Measurements from ENCODE around the gene RABGEF1.
"Not testable (repeated sequence)": the region's sequence is repeated elsewhere in the genome, so short reads cannot be mapped to it uniquely, and the experiment has no call there.

The RABGEF1 gene

GRCh38 chr7:66766041-66766440 is 25.5 kb downstream of the RABGEF1 start:
- no peaks in the 10 kb centered on the region for H3K4me1 ChIP-seq (ENCODE audit: low read depth, poor library complexity, severe bottlenecking)
- no peaks in the 10 kb centered on the region for H4K20me1 ChIP-seq (ENCODE audit: insufficient read depth)
- no peaks in the 10 kb centered on the region for H3K27me3 ChIP-seq (ENCODE audit: insufficient read depth, low read depth)
- no peak overlapping the region for H3K4me2 ChIP-seq
- H2AFZ ChIP-seq (ENCODE audit: low read depth) = no peak overlapping the region
- H3K36me3 ChIP-seq (ENCODE audit: insufficient read depth) = no peaks in the 10 kb centered on the region
- no peak overlapping the region for H3K9ac ChIP-seq
- no peak overlapping the region for H3K27ac ChIP-seq
- H3K79me2 ChIP-seq (ENCODE audit: insufficient read depth, low read depth) = no peaks in the 10 kb centered on the region; the same call in 1 of the 2 replicates
- TF ChIP-seq, protein P1, sequence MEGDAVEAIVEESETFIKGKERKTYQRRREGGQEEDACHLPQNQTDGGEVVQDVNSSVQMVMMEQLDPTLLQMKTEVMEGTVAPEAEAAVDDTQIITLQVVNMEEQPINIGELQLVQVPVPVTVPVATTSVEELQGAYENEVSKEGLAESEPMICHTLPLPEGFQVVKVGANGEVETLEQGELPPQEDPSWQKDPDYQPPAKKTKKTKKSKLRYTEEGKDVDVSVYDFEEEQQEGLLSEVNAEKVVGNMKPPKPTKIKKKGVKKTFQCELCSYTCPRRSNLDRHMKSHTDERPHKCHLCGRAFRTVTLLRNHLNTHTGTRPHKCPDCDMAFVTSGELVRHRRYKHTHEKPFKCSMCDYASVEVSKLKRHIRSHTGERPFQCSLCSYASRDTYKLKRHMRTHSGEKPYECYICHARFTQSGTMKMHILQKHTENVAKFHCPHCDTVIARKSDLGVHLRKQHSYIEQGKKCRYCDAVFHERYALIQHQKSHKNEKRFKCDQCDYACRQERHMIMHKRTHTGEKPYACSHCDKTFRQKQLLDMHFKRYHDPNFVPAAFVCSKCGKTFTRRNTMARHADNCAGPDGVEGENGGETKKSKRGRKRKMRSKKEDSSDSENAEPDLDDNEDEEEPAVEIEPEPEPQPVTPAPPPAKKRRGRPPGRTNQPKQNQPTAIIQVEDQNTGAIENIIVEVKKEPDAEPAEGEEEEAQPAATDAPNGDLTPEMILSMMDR (conservative IDR thresholded peaks at IDR 0.05; ENCODE audit: low read depth, low read length) = no peak
- H3K4me3 ChIP-seq (IDR thresholded peaks at IDR 0.05; ENCODE audit: insufficient read depth, low read depth, low read length) = no peak overlapping the region

- H3K4me1 ChIP-seq (ENCODE audit: low read depth, poor library complexity, severe bottlenecking); H2AFZ ChIP-seq (ENCODE audit: low read depth); H3K27me3 ChIP-seq (ENCODE audit: insufficient read depth, low read depth); H4K20me1 ChIP-seq (ENCODE audit: insufficient read depth); H3K9ac ChIP-seq; H3K36me3 ChIP-seq (ENCODE audit: insufficient read depth); H3K27ac ChIP-seq; H3K4me3 ChIP-seq (IDR thresholded peaks at IDR 0.05; ENCODE audit: insufficient read depth, low read depth, low read length); H3K79me2 ChIP-seq (ENCODE audit: insufficient read depth, low read depth); H3K4me2 ChIP-seq: not testable (repeated sequence)
Observed at GRCh38 chr7:66767486-66767885, 27.0 kb downstream of the RABGEF1 start.

DNA sequence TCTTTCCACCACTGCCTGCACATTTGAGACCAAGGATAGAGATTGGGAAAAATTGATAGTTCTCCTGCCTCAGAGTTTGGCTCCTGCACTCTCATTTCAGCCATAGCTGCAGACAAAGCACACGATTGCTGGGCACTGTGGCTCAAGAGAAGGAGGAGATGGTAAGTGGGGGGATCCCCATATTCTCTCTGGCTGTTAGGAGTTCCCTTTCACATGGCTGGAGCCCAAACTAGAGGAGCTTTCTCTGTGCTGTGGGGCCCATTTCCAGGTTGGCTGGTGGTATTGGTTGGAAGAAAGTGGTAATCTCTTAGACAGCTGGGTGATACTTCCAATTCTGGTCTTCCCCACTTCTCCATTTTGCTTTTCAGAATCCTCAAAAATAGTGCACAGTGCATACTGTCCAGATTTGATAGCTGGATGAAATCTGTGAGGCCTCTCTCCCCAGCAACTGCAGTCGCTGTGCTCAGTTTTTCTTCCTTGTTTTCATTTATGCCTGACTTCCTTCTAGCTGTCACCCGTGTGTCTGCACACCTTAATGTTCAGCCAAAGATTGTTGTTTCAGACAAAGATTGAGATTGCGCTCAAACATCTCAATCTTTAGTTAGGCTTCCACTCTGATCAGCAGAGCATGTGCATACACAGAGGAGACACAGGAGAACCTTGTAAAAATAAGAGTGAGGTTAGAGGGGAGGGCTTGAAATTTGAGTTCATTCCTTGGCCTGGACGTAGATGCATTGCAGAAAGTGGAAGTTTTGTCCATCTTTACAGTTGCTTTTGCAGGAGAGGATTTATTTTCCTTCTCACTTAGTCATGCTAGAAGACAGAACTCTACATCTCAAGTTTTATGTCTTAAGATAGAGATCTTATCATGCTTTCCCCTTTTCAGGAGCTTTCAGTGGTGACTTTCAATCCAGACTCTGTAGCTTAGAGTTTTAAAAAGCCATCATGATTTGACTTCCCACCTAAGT is 28.6 kb downstream of the RABGEF1 start:
- H3K27ac ChIP-seq = no peak overlapping the region
- H3K9ac ChIP-seq = no peak overlapping the region
- TF ChIP-seq, protein P1 (conservative IDR thresholded peaks at IDR 0.05; ENCODE audit: low read depth, low read length) = no peak
- H3K4me3 ChIP-seq (IDR thresholded peaks at IDR 0.05; ENCODE audit: insufficient read depth, low read depth, low read length) = no peak overlapping the region
- H3K36me3 ChIP-seq (ENCODE audit: insufficient read depth) = no peaks in the 10 kb centered on the region
- no peaks in the 10 kb centered on the region for H3K27me3 ChIP-seq (ENCODE audit: insufficient read depth, low read depth)
- H3K4me2 ChIP-seq = no peak overlapping the region
- H3K79me2 ChIP-seq (ENCODE audit: insufficient read depth, low read depth) = no peaks in the 10 kb centered on the region; the same call in 1 of the 2 replicates
- no peaks in the 10 kb centered on the region for H4K20me1 ChIP-seq (ENCODE audit: insufficient read depth)
- no peaks in the 10 kb centered on the region for H3K4me1 ChIP-seq (ENCODE audit: low read depth, poor library complexity, severe bottlenecking)
- no peak overlapping the region for H2AFZ ChIP-seq (ENCODE audit: low read depth)

DNA sequence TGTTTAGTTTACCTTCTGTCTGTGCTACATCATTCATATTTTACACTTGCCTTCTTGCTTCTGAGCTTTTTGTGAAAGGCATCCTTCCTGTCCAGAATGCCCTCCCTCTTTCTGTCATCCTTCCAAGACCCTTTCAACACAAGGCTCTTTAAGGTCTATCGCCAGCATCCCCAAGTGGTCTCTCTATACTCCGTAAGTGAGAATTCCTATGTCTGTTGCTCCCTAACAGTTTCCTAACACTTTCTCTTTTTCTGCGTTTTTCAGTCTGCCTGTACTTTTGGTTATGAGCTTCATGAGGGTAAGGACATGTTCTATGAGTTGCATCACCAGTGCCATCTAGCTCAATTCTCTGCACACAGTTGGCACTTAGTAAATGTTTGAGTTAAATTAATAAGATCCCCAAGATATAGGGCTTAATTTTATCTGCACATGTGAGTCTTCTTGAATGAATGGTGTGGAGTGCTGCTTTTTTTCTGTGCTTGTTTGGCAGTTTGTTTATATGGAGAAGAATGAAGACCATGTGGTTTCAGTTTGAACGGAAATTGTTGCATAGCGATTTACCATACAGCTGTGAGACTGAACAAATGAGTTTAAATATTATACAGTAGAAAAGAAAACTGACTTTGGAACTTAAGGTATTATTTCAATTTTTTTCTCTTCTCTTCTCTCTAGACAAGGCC is 29.4 kb downstream of the RABGEF1 start:
- Histone ChIP-seq H4K20me1 (ENCODE audit: insufficient read depth) (no peaks in the 10 kb centered on the region), H3K4me2 (no peak overlapping the region), H3K36me3 (ENCODE audit: insufficient read depth) (no peaks in the 10 kb centered on the region), H3K79me2 (ENCODE audit: insufficient read depth, low read depth) (no peaks in the 10 kb centered on the region; the same call in 1 of the 2 replicates), H3K9ac (no peak overlapping the region), H3K4me3 (IDR thresholded peaks at IDR 0.05; ENCODE audit: insufficient read depth, low read depth, low read length) (no peak overlapping the region), H2AFZ (ENCODE audit: low read depth) (no peak overlapping the region), H3K27ac (no peak overlapping the region), H3K27me3 (ENCODE audit: insufficient read depth, low read depth) (no peaks in the 10 kb centered on the region), H3K4me1 (ENCODE audit: low read depth, poor library complexity, severe bottlenecking) (no peaks in the 10 kb centered on the region)
- TF ChIP-seq, protein P1 (conservative IDR thresholded peaks at IDR 0.05; ENCODE audit: low read depth, low read length) = no peak
